HepG2 (cell line): Measurements from ENCODE around the gene ARFGAP3. TPM values are rescaled to one million over a fixed set of nuclear protein-coding genes. Genes with fewer than 3 reads are reported as not detected.

Source experiments
- AHR ChIP-seq: IDR thresholded peaks from 2 replicates; pipeline ENCODE4 v1.6.1; 2018; ENCODE audit warnings: missing genetic modification reagents, missing compliant biosample characterization
- BHLHE40 ChIP-seq: IDR thresholded peaks from 2 replicates; pipeline ENCODE4 v1.6.1; 2011; ENCODE audit warnings: low read length, improper control_type of control experiment
- BORCS8-MEF2B ChIP-seq: sonication (generic); formaldehyde crosslinking; IDR thresholded peaks from 2 replicates; pipeline ENCODE4 v1.8.0; 2022; ENCODE audit warnings: mild to moderate bottlenecking, missing genetic modification reagents
- DMAP1 ChIP-seq: IDR thresholded peaks from 2 replicates; pipeline ENCODE4 v1.6.1; 2016
- ELF4 ChIP-seq: sonication (generic); formaldehyde crosslinking; IDR thresholded peaks from 2 replicates; pipeline ENCODE4 v1.5.0; 2020; ENCODE audit warnings: missing genetic modification reagents, mild to moderate bottlenecking, moderate library complexity, borderline replicate concordance
- FOSL2 ChIP-seq: sonication (generic); formaldehyde crosslinking; IDR thresholded peaks from 2 replicates; pipeline ENCODE4 v1.4.0; 2020; ENCODE audit warnings: missing genetic modification reagents
- GATAD2A ChIP-seq: IDR thresholded peaks from 2 replicates; pipeline ENCODE4 v1.6.1; 2016
- GPN1 ChIP-seq: sonication (generic); formaldehyde crosslinking; IDR thresholded peaks from 2 replicates; pipeline ENCODE4 v1.5.1; 2020; ENCODE audit warnings: missing genetic modification reagents, borderline replicate concordance
- HDAC1 ChIP-seq: sonication (generic); formaldehyde crosslinking; IDR thresholded peaks from 2 replicates; pipeline ENCODE4 v1.5.1; 2020; ENCODE audit warnings: mild to moderate bottlenecking, missing genetic modification reagents
- HNF4G ChIP-seq, 2 experiments: sonication (generic) in 1 of 2; formaldehyde crosslinking in 1 of 2; IDR thresholded peaks; 2 replicates each; pipeline versions ENCODE4 v1.4.0 to v1.6.1; 2011 to 2020; ENCODE audit warnings: borderline replicate concordance in 2 of 2, low read depth in 2 of 2, mild to moderate bottlenecking in 2 of 2, low read length in 1 of 2, missing genetic modification reagents in 1 of 2, moderate library complexity in 1 of 2
- HOXA5 ChIP-seq: sonication (generic); formaldehyde crosslinking; IDR thresholded peaks from 2 replicates; pipeline ENCODE4 v1.4.0; 2020; ENCODE audit warnings: missing genetic modification reagents
- KDM1A ChIP-seq: IDR thresholded peaks from 2 replicates; pipeline ENCODE4 v1.6.1; 2016; ENCODE audit warnings: missing compliant biosample characterization
- MLLT10 ChIP-seq: sonication (generic); formaldehyde crosslinking; IDR thresholded peaks from 2 replicates; pipeline ENCODE4 v1.4.0; 2020; ENCODE audit warnings: missing genetic modification reagents
- NCOR1 ChIP-seq: fragments of 200-600 bp; sonication (generic); IDR thresholded peaks from 2 replicates; pipeline ENCODE4 v1.7.0; 2017; ENCODE audit warnings: antibody characterized with exemption, low read length, borderline replicate concordance
- NR2F6 ChIP-seq, 2 experiments: IDR thresholded peaks; 2 replicates each; pipeline ENCODE4 v1.6.1; 2016; ENCODE audit warnings: antibody characterized with exemption in 1 of 2, mild to moderate bottlenecking in 1 of 2
- POLR2AphosphoS5 ChIP-seq: IDR thresholded peaks from 2 replicates; pipeline ENCODE4 v1.6.1; 2012; ENCODE audit warnings: low read depth, low read length
- SALL1 ChIP-seq: sonication (generic); formaldehyde crosslinking; IDR thresholded peaks from 2 replicates; pipeline ENCODE4 v1.8.0; 2022; ENCODE audit warnings: mild to moderate bottlenecking, missing genetic modification reagents
- SAP130 ChIP-seq: IDR thresholded peaks from 2 replicates; pipeline ENCODE4 v1.6.1; 2016; ENCODE audit warnings: low read depth
- SOX5 ChIP-seq: IDR thresholded peaks from 2 replicates; pipeline ENCODE4 v1.6.1; 2016; ENCODE audit warnings: borderline replicate concordance
- SP5 ChIP-seq: IDR thresholded peaks from 2 replicates; pipeline ENCODE4 v1.6.1; 2016; ENCODE audit warnings: low read depth, borderline replicate concordance
- ZBTB7A ChIP-seq: sonication (generic); formaldehyde crosslinking; IDR thresholded peaks from 2 replicates; pipeline ENCODE4 v1.8.0; 2022; ENCODE audit warnings: mild to moderate bottlenecking, missing genetic modification reagents
- ZNF143 ChIP-seq: sonication (generic); formaldehyde crosslinking; IDR thresholded peaks from 2 replicates; pipeline ENCODE4 v1.4.0; 2020; ENCODE audit warnings: missing genetic modification reagents
- ZNF367 ChIP-seq: sonication (generic); formaldehyde crosslinking; IDR thresholded peaks from 2 replicates; pipeline ENCODE4 v1.4.0; 2020; ENCODE audit warnings: missing genetic modification reagents, borderline replicate concordance
- ZNF589 ChIP-seq: sonication (generic); formaldehyde crosslinking; conservative IDR thresholded peaks from 2 replicates; pipeline ENCODE4 v1.8.0; 2022; ENCODE audit warnings: mild to moderate bottlenecking, moderate library complexity, missing genetic modification reagents
- ZNF639 ChIP-seq: conservative IDR thresholded peaks from 2 replicates; pipeline ENCODE4 v1.6.1; 2018; ENCODE audit warnings: missing genetic modification reagents
- ZNF747 ChIP-seq: sonication (generic); formaldehyde crosslinking; IDR thresholded peaks from 2 replicates; pipeline ENCODE4 v1.8.1; 2023; ENCODE audit warnings: missing genetic modification reagents, mild to moderate bottlenecking, borderline replicate concordance
- polyA plus RNA-seq, 8 experiments: library from polyadenylated mRNA; depleted of rRNA in 3 of 8; stranded (reverse) in 7 of 8; unstranded in 1 of 8; fragments of >200 nt; fragmentation: Illumina TruSeq in 4 of 8; extraction: Trizol in 4 of 8; gene quantifications; 2 replicates each; pipeline versions ENCODE4 v1.2.1 to v1.2.3, GENCODE V29; 2011 to 2016; ENCODE audit warnings: low read depth in 4 of 8, missing spikeins in 1 of 8, mixed read lengths in 1 of 8; ENCODE audit not compliant: insufficient read depth in 1 of 8
- total RNA-seq, 5 experiments: library from RNA; depleted of rRNA; stranded (reverse); fragments of >200 nt; fragmentation: Illumina TruSeq; extraction: Trizol; gene quantifications; 2 replicates each; pipeline ENCODE4 v1.2.3, GENCODE V29; 2016; ENCODE audit warnings: low read depth in 1 of 5
- TF ChIP-seq, protein P1 (sequence below): sonication (generic); formaldehyde crosslinking; IDR thresholded peaks from 2 replicates; pipeline ENCODE4 v1.8.0; 2022; ENCODE audit warnings: mild to moderate bottlenecking, missing genetic modification reagents, moderate library complexity
- TF ChIP-seq, protein P2 (sequence below): sonication (generic); IDR thresholded peaks from 2 replicates; pipeline ENCODE4 v1.6.1; 2016; ENCODE audit warnings: low read depth, borderline replicate concordance
- TF ChIP-seq, protein P3 (sequence below): sonication (generic); formaldehyde crosslinking; IDR thresholded peaks from 2 replicates; pipeline ENCODE4 v1.8.0; 2023; ENCODE audit warnings: mild to moderate bottlenecking, missing genetic modification reagents

The ARFGAP3 gene
- total and polyA plus RNA-seq, 2 of the 13 experiments (the other 11 are each of a cell fraction or from before 2014, with no cell fraction given) = 41.7 to 61.6 TPM

DNA sequence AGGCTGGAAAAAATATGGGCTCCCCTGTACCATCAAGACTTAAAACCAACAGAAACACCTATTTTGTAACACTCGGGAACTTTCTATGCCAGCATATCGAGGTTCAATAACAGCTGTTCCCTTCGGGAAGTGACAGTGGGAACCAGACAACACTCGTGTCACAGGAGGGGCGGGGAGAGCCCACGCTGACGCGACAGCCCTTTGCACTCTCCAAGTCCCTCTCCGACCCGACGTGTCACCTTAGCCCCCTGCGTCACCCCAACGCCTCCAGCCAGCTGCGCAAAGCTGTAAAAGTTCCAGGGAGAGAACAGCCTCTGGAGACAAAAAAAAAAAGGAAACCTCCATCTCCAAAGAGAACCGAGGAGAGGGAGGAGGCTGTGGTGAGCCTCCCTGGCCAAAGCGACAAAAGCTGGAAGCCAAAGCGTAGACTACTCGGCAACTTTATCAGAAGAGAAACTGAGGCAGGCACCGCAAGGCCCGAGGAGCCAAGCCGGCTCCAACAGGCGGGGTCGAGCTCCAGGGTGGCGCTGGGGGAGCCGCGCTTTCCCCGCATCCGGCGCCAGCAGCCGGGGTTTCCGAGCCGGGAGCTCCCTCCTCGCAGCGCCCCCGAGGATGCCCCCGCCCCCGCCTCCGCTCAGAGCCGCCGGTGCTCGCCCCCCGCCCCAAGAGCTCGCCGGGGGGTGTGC lies 751 bp downstream of the ARFGAP3 start (continued):
- TF ChIP-seq SP5 (CRISPR knock-in tag) (0 out of 2 replicates have a peak, but pooled peaks have one; percentile 9), NCOR1 (no peak), ZNF367 (CRISPR knock-in tag) (no peak), SALL1 (peak; percentile 46; the same call in 1 of the 2 replicates), ZNF589 (no peak), HOXA5 (CRISPR knock-in tag) (peak; percentile 44; the same call in 1 of the 2 replicates), NR2F6 (IDR thresholded peaks at IDR 0.05) (no peak), NR2F6 (CRISPR knock-in tag; IDR thresholded peaks at IDR 0.05) (peak; percentile 29; the same call in 1 of the 2 replicates), MLLT10 (CRISPR knock-in tag) (no peak), POLR2AphosphoS5 (peak; percentile 26; the same call in 1 of the 2 replicates), GATAD2A (CRISPR knock-in tag) (0 out of 2 replicates have a peak, but pooled peaks have one; percentile 29), ZBTB7A (no peak), SAP130 (CRISPR knock-in tag) (peak; percentile 81), KDM1A (CRISPR knock-in tag) (no peak), HNF4G (IDR thresholded peaks at IDR 0.05; ENCODE audit: borderline replicate concordance, low read depth, low read length) (0 out of 2 replicates have a peak, but pooled peaks have one; percentile 6), HNF4G (CRISPR knock-in tag; IDR thresholded peaks at IDR 0.05; ENCODE audit: borderline replicate concordance, low read depth) (no peak), ELF4 (CRISPR knock-in tag) (no peak), AHR (CRISPR knock-in tag) (0 out of 2 replicates have a peak, but pooled peaks have one; percentile 19), SOX5 (no peak), ZNF143 (CRISPR knock-in tag) (no peak), ZNF639 (0 out of 2 replicates have a peak, but pooled peaks have one; percentile 25), FOSL2 (CRISPR knock-in tag) (0 out of 2 replicates have a peak, but pooled peaks have one; percentile 16), ZNF747 (CRISPR knock-in tag) (peak; percentile 5; the same call in 1 of the 2 replicates), BORCS8-MEF2B (no peak), GPN1 (CRISPR knock-in tag) (no peak), DMAP1 (CRISPR knock-in tag) (peak; percentile 21; the same call in 1 of the 2 replicates), HDAC1 (CRISPR knock-in tag) (peak; percentile 42), BHLHE40 (no peak)
- TF ChIP-seq, protein P1, sequence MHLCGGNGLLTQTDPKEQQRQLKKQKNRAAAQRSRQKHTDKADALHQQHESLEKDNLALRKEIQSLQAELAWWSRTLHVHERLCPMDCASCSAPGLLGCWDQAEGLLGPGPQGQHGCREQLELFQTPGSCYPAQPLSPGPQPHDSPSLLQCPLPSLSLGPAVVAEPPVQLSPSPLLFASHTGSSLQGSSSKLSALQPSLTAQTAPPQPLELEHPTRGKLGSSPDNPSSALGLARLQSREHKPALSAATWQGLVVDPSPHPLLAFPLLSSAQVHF (CRISPR knock-in tag) = no peak
- TF ChIP-seq, protein P2, sequence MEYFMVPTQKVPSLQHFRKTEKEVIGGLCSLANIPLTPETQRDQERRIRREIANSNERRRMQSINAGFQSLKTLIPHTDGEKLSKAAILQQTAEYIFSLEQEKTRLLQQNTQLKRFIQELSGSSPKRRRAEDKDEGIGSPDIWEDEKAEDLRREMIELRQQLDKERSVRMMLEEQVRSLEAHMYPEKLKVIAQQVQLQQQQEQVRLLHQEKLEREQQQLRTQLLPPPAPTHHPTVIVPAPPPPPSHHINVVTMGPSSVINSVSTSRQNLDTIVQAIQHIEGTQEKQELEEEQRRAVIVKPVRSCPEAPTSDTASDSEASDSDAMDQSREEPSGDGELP = peak; percentile 64
- TF ChIP-seq, protein P3, sequence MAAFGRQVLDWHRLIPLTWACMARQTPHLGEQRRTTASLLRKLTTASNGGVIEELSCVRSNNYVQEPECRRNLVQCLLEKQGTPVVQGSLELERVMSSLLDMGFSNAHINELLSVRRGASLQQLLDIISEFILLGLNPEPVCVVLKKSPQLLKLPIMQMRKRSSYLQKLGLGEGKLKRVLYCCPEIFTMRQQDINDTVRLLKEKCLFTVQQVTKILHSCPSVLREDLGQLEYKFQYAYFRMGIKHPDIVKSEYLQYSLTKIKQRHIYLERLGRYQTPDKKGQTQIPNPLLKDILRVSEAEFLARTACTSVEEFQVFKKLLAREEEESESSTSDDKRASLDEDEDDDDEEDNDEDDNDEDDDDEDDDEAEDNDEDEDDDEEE (CRISPR knock-in tag) = no peak
